Activated T-helper 17 cell treated with anti-CD3 and anti-CD28 coated beads, Interleukin-2, amount 50 U/mL, for 72 hours (primary cell): Measurements from ENCODE around the gene ABCC5. TPM values are rescaled to one million over a fixed set of nuclear protein-coding genes. Genes with fewer than 3 reads are reported as not detected.

Experiments used
- ATAC-seq: fragments of 150-1000 bp; cut with Tn5 transposase; replicated peaks from 2 replicates; pipeline ENCODE4 v1.10.0; 2021; ENCODE audit warnings: mild to moderate bottlenecking, moderate library complexity
- H3K27ac Mint-ChIP-seq: one replicate; pipeline ENCODE4 v1.8.0; 2022; ENCODE audit warnings: mixed read lengths
- H3K27me3 Mint-ChIP-seq: one replicate; pipeline ENCODE4 v1.8.0; 2022; ENCODE audit warnings: mixed read lengths
- H3K36me3 Mint-ChIP-seq: one replicate; pipeline ENCODE4 v1.8.0; 2022; ENCODE audit warnings: low read depth, mild to moderate bottlenecking, mixed read lengths
- H3K4me1 Mint-ChIP-seq: one replicate; pipeline ENCODE4 v1.8.0; 2022; ENCODE audit warnings: mixed read lengths
- H3K4me3 Mint-ChIP-seq: one replicate; pipeline ENCODE4 v1.8.0; 2022; ENCODE audit warnings: mild to moderate bottlenecking, mixed read lengths
- H3K9me3 Mint-ChIP-seq: one replicate; pipeline ENCODE4 v1.8.0; 2022; ENCODE audit warnings: mixed read lengths
- total RNA-seq, 2 donors: library from RNA; stranded (reverse); gene quantifications; one replicate each; pipeline ENCODE4 v1.2.3, GENCODE V29; 2022

ABCC5 gene
- total RNA-seq, 2 donors from 2014 or later, result 9.1 to 14.8 TPM

GRCh38 chr3:183968666-183969245, 48.9 kb downstream of the ABCC5 start:
- H3K36me3 Mint-ChIP-seq, result peaks cover 8% of the 10 kb centered on the region

DNA sequence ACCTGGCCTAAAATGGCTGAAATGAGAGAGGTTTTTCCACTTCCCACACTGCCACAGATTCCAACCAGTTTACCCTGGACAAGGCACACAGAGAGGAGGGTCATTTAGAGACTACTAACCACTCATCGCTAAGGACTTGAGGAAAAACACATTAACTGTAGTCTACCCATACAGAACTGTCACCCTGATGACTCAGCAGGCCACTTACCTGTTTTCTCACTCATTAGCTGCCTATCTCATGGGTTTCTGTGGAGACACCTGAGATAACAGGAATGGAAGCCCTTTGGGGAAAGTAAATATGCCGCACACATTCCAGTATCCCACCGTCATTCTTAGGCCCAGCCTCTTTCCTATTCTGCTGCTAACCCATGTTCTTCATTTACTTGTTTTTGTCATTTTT, 50.0 kb downstream of the ABCC5 start:
- ATAC-seq, result no peak
- no peaks in the 10 kb centered on the region for H3K9me3 Mint-ChIP-seq
- no peak overlapping the region for H3K27ac Mint-ChIP-seq

More at GRCh38 chr3:183968666-183969245, 48.9 kb downstream of the ABCC5 start:
- no peak overlapping the region for H3K27ac Mint-ChIP-seq
- H3K4me1 Mint-ChIP-seq, result no peaks in the 10 kb centered on the region
- no peak for ATAC-seq
- no peaks in the 10 kb centered on the region for H3K27me3 Mint-ChIP-seq
- no peaks in the 10 kb centered on the region for H3K9me3 Mint-ChIP-seq
- no peak overlapping the region for H3K4me3 Mint-ChIP-seq

DNA sequence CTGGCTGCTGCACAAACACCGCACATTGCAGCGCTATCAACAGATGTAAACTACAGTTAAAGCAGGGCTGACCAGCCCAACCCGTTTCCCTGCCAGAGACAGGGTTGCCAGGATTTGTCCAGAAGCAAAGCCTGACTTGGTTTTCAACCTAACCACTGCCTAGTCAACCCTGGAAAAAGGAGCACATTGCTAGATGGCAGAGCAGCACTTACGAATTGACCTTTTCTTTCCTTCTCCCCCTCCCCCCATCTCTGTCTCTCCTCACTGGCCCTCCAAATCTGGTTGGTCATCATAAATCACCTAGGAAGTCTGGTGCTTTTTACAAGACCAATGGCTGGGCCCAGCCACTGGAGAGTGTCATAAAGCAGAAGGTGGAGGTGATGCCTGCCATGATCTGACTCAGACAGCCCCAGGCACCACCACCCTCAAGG, 51.3 kb downstream of the ABCC5 start:
- no peak for ATAC-seq
- H3K36me3 Mint-ChIP-seq, result peaks cover 8% of the 10 kb centered on the region
- no peaks in the 10 kb centered on the region for H3K4me1 Mint-ChIP-seq
- H3K4me3 Mint-ChIP-seq, result no peak overlapping the region
- no peaks in the 10 kb centered on the region for H3K9me3 Mint-ChIP-seq
- H3K27me3 Mint-ChIP-seq, result no peaks in the 10 kb centered on the region
- H3K27ac Mint-ChIP-seq, result no peak overlapping the region

More for the DNA sequence above, 50.0 kb downstream of the ABCC5 start:
- Mint-ChIP-seq H3K4me3 (no peak overlapping the region), H3K27me3 (no peaks in the 10 kb centered on the region), H3K4me1 (no peaks in the 10 kb centered on the region), H3K36me3 (peaks cover 8% of the 10 kb centered on the region)

DNA sequence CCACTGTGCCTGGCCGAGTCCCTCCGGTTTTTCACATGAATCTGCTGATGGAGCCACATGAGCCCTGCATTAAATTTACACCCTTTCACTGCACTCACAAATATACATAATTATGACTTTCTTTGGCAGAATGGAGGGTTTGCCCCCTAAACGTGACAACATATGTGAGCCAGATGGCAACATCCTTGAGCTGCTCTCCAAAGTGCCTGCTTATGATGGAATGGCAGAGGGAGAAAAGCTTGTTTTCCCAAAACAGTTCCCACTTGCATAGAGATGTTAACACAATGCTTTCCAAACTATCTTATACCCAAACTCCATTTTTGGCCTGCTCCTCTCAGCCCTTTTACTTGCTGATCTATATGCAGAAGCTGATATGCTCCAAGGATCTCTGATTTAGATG, 54.9 kb downstream of the ABCC5 start:
- no peaks in the 10 kb centered on the region for H3K36me3 Mint-ChIP-seq
- ATAC-seq, result no peak
- H3K27ac Mint-ChIP-seq, result no peak overlapping the region
- H3K4me3 Mint-ChIP-seq, result no peak overlapping the region
- no peaks in the 10 kb centered on the region for H3K9me3 Mint-ChIP-seq
- H3K27me3 Mint-ChIP-seq, result no peaks in the 10 kb centered on the region
- no peaks in the 10 kb centered on the region for H3K4me1 Mint-ChIP-seq

- H3K4me3 Mint-ChIP-seq, result no peak overlapping the region
Observed at GRCh38 chr3:183959214-183959613, 58.5 kb downstream of the ABCC5 start.

DNA sequence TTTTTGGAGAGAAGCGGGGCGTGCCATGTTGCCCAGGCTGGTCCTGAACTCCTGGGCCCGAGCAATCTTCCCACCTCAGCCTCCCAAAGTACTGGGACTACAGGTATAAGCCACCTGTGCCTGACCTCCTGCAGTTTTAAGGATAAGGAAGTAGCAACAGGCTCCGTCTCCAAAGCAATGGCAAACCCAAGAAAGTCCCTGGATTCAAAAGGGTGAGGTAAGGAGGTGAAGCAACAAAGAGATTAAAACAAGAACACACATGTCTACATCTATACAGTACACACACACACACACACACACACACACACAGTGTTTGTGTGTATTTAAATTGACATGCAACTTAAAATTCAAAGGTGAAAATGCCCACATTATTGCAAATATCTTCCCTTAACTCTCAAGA, 58.9 kb downstream of the ABCC5 start:
- H3K27ac Mint-ChIP-seq, result peak overlapping the region; percentile 27
- no peak for ATAC-seq
- no peaks in the 10 kb centered on the region for H3K9me3 Mint-ChIP-seq
- H3K36me3 Mint-ChIP-seq, result no peaks in the 10 kb centered on the region
- no peak overlapping the region for H3K4me3 Mint-ChIP-seq
- no peaks in the 10 kb centered on the region for H3K27me3 Mint-ChIP-seq
- no peaks in the 10 kb centered on the region for H3K4me1 Mint-ChIP-seq

More at GRCh38 chr3:183959214-183959613, 58.5 kb downstream of the ABCC5 start:
- H3K9me3 Mint-ChIP-seq, result no peaks in the 10 kb centered on the region
- peak; percentile 34 for ATAC-seq
- no peaks in the 10 kb centered on the region for H3K27me3 Mint-ChIP-seq
- peak overlapping the region; percentile 27 for H3K27ac Mint-ChIP-seq
- H3K4me1 Mint-ChIP-seq, result no peaks in the 10 kb centered on the region
- H3K36me3 Mint-ChIP-seq, result no peaks in the 10 kb centered on the region

- ATAC-seq, result no peak
- no peaks in the 10 kb centered on the region for H3K4me1 Mint-ChIP-seq
- H3K9me3 Mint-ChIP-seq, result no peaks in the 10 kb centered on the region
- no peaks in the 10 kb centered on the region for H3K27me3 Mint-ChIP-seq
- H3K27ac Mint-ChIP-seq, result no peak overlapping the region
- no peak overlapping the region for H3K4me3 Mint-ChIP-seq
- no peaks in the 10 kb centered on the region for H3K36me3 Mint-ChIP-seq
Observed at GRCh38 chr3:183958226-183958625, 59.5 kb downstream of the ABCC5 start.

GRCh38 chr3:183954875-183955274, 62.8 kb downstream of the ABCC5 start:
- Mint-ChIP-seq H3K4me1 (no peaks in the 10 kb centered on the region), H3K9me3 (no peaks in the 10 kb centered on the region), H3K36me3 (peaks cover 9% of the 10 kb centered on the region), H3K4me3 (no peak overlapping the region), H3K27ac (no peak overlapping the region), H3K27me3 (no peaks in the 10 kb centered on the region)
- ATAC-seq, result no peak

DNA sequence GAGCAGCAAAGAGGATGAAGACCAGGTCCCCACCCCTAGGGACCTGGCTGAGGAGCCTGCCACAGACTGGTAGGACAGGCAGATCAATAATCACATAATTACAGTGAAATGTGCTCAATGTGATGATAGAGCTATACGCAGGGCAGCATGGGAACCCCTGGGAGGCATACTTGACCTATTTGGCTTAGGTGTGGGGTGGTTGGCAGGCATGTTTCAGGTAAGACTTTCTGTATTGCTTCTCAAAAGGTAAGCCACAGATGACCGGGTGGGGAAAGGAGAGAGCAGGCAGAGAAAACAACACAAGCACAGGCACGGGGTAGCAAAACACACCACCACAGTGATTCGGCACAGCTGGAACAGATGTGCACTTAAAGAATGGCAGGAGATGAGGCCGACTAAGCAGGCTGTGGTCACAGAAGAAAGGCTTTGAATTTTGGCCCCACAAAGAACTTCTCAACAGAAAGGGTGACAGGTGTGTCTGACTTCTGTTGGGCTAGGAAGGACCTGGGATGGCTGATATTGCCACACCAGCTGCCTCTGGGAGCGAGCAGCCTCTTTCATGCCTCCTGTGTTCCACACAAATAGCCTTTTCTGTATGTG, 64.1 kb downstream of the ABCC5 start:
- Mint-ChIP-seq H3K9me3 (no peaks in the 10 kb centered on the region), H3K27me3 (no peaks in the 10 kb centered on the region), H3K4me1 (no peaks in the 10 kb centered on the region), H3K27ac (no peak overlapping the region), H3K36me3 (peaks cover 21% of the 10 kb centered on the region), H3K4me3 (no peak overlapping the region)
- no peak for ATAC-seq

GRCh38 chr3:183951459-183951858, 66.2 kb downstream of the ABCC5 start:
- Mint-ChIP-seq H3K4me3 (no peak overlapping the region), H3K9me3 (no peaks in the 10 kb centered on the region), H3K27me3 (no peaks in the 10 kb centered on the region), H3K36me3 (peaks cover 27% of the 10 kb centered on the region), H3K4me1 (no peaks in the 10 kb centered on the region), H3K27ac (no peak overlapping the region)
- no peak for ATAC-seq

- Mint-ChIP-seq H3K4me3 (no peak overlapping the region), H3K9me3 (no peaks in the 10 kb centered on the region), H3K27me3 (no peaks in the 10 kb centered on the region), H3K36me3 (peaks cover 39% of the 10 kb centered on the region), H3K4me1 (no peaks in the 10 kb centered on the region), H3K27ac (no peak overlapping the region)
- no peak for ATAC-seq
Observed at GRCh38 chr3:183949690-183950089, 68.0 kb downstream of the ABCC5 start.

- H3K27me3 Mint-ChIP-seq, result no peaks in the 10 kb centered on the region
- H3K36me3 Mint-ChIP-seq, result peaks cover 50% of the 10 kb centered on the region
- H3K9me3 Mint-ChIP-seq, result no peaks in the 10 kb centered on the region
- H3K27ac Mint-ChIP-seq, result no peak overlapping the region
- no peak for ATAC-seq
- no peak overlapping the region for H3K4me3 Mint-ChIP-seq
- no peaks in the 10 kb centered on the region for H3K4me1 Mint-ChIP-seq
Observed at GRCh38 chr3:183946037-183946436, 71.6 kb downstream of the ABCC5 start.

DNA sequence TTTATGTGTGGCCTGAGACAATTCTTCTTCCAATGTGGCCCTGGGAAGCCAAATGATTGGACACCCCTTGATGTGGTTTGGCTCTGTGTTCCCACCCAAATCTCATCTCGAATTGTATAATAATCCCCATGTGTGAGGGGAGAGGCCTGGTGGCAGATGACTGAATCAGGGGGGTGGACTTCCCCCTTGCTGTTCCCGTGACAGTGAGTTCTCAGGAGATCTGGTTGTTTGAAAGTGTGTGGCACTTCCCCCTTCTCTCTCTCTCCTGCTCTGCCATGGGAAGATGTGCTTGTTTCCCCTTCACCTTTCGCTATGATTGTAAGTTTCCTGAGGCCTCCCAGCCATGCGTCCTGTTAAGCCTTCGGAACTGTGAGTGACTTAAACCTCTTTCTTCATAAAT, 72.9 kb downstream of the ABCC5 start:
- H3K27ac Mint-ChIP-seq, result no peak overlapping the region
- H3K4me1 Mint-ChIP-seq, result no peaks in the 10 kb centered on the region
- H3K36me3 Mint-ChIP-seq, result peaks cover 42% of the 10 kb centered on the region
- no peak overlapping the region for H3K4me3 Mint-ChIP-seq
- no peak for ATAC-seq
- H3K9me3 Mint-ChIP-seq, result no peaks in the 10 kb centered on the region
- H3K27me3 Mint-ChIP-seq, result no peaks in the 10 kb centered on the region

GRCh38 chr3:183943739-183944138, 73.9 kb downstream of the ABCC5 start:
- Mint-ChIP-seq H3K27ac (no peak overlapping the region), H3K9me3 (no peaks in the 10 kb centered on the region), H3K27me3 (no peaks in the 10 kb centered on the region), H3K4me1 (no peaks in the 10 kb centered on the region), H3K4me3 (no peak overlapping the region), H3K36me3 (peaks cover 32% of the 10 kb centered on the region)
- no peak for ATAC-seq

DNA sequence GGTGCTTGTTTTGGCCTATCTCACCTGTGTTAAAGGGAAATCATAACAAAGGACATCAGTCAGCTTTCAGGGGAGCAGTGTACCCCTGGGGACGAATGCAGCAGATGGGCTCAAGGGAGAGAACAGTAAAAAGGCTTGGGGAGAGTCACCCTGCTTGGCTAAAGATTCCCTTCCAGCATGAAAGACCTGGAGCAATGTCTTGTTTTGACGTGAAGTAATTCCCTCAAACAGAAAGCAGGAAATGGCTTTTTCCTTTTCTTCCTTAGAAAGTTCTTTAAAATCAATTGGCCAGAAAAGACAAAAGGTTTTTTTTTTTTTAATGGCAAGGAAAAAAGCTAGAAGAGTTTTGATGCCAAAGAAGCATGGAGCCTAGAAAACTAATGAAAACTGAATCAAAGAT, 76.5 kb downstream of the ABCC5 start:
- Mint-ChIP-seq H3K4me3 (no peak overlapping the region), H3K36me3 (peaks cover 38% of the 10 kb centered on the region), H3K4me1 (no peaks in the 10 kb centered on the region), H3K9me3 (no peaks in the 10 kb centered on the region), H3K27me3 (no peaks in the 10 kb centered on the region), H3K27ac (no peak overlapping the region)
- ATAC-seq, result no peak
